Measurements from ENCODE around the gene F10.

DNA sequence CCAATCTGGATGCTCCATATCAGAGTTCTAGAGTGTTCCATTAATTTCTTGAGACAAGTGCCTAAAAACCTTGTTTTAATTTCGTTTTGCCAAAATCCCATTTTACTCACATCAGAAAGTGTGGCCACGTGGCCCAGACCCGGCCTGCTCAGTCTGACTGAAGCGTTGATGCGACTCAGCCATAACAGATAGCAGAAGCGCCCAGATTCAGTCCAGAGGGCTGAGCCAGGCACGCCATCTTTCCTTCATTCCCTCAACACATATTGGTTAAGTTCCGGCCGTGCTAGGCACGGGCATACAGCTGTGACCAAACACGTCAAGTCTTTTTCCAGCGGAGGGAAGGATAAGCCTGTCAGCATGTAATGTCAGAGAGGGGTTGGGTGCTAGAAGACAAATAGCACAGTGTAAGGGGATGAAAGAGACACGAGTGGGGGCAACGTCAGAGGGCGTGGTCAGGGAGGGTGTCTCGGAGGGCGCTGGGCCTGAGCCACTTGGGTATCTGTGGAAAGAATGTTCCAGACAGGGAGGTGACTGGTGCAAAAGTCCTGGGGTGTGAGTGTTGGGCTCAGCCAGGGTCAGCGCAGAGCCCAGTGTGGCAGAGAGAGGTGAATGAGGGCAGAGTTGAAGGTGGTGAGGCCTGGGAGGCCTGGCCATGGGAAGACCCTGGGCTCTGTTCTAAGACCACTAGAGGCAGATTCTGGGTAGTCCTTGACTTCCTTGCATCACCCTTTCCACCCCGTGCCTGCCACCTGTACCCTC is 3.1 kb downstream of the F10 start:
- TF ChIP-seq, protein P1, sequence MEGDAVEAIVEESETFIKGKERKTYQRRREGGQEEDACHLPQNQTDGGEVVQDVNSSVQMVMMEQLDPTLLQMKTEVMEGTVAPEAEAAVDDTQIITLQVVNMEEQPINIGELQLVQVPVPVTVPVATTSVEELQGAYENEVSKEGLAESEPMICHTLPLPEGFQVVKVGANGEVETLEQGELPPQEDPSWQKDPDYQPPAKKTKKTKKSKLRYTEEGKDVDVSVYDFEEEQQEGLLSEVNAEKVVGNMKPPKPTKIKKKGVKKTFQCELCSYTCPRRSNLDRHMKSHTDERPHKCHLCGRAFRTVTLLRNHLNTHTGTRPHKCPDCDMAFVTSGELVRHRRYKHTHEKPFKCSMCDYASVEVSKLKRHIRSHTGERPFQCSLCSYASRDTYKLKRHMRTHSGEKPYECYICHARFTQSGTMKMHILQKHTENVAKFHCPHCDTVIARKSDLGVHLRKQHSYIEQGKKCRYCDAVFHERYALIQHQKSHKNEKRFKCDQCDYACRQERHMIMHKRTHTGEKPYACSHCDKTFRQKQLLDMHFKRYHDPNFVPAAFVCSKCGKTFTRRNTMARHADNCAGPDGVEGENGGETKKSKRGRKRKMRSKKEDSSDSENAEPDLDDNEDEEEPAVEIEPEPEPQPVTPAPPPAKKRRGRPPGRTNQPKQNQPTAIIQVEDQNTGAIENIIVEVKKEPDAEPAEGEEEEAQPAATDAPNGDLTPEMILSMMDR (IDR thresholded peaks at IDR 0.05), result no peak
- TF ChIP-seq POLR2A (IDR thresholded peaks at IDR 0.05), result no peak
